B cell (primary cell): ENCODE results near the gene ARHGAP42. TPM values are rescaled to one million over a fixed set of nuclear protein-coding genes. Genes with fewer than 3 reads are reported as not detected.

Experiments used
- ATAC-seq: fragments of 200-7000 bp; cut with Tn5 transposase; one replicate; pipeline ENCODE4 v1.10.0; 2021; ENCODE audit warnings: low read depth, mild to moderate bottlenecking, moderate number of reproducible peaks, moderate library complexity
- CTCF ChIA-PET: fragments of 350-600 bp; sonication (Branson Sonifier 250); formaldehyde crosslinking; loops from one replicate; lab custom pipeline; 2021; ENCODE audit warnings: antibody characterized with exemption, inconsistent platforms; lab: Charles Lee
- POLR2A ChIA-PET: fragments of 350-600 bp; sonication (Branson Sonifier 250); formaldehyde crosslinking; loops from one replicate; lab custom pipeline; 2021; ENCODE audit warnings: antibody characterized with exemption; lab: Charles Lee
- DNase-seq: peaks from one replicate; pipeline ENCODE4 v3.0.0; 2013
- H2AFZ ChIP-seq: 2 replicates; pipeline ENCODE4 v1.6.1; 2012; ENCODE audit warnings: mild to moderate bottlenecking, low read depth, low read length; ENCODE audit not compliant: insufficient read depth, poor library complexity, severe bottlenecking
- H3K27ac ChIP-seq, 2 donors: 1 replicate in 1 of 2; 2 replicates in 1 of 2; pipeline ENCODE4 v1.5.1; 2012 to 2013; ENCODE audit warnings: low read length in 2 of 2, mild to moderate bottlenecking in 2 of 2, moderate library complexity in 1 of 2
- H3K27me3 ChIP-seq, 4 experiments: fragments of 200-600 bp in 1 of 4; sonication (generic) in 1 of 4; replicated peaks in 1 of 4; 1 replicate in 2 of 4; 2 replicates in 2 of 4; pipeline versions ENCODE4 v1.6.1 to v1.7.0; 2013 to 2016; ENCODE audit warnings: low read length in 3 of 4, mild to moderate bottlenecking in 2 of 4, mixed read lengths in 1 of 4, moderate library complexity in 1 of 4; ENCODE audit not compliant: insufficient read depth in 4 of 4, control insufficient read depth in 3 of 4; ENCODE audit errors: control extremely low read depth in 1 of 4
- H3K36me3 ChIP-seq, 2 experiments: replicated peaks in 1 of 2; 1 replicate in 1 of 2; 2 replicates in 1 of 2; pipeline versions ENCODE4 v1.6.1 to v1.7.1; 2013; ENCODE audit warnings: low read length in 1 of 2; ENCODE audit not compliant: insufficient read depth in 2 of 2, control insufficient read depth in 1 of 2; ENCODE audit errors: control extremely low read depth in 1 of 2, extremely low read depth in 1 of 2
- H3K4me1 ChIP-seq, 2 donors: fragments of 200-600 bp in 1 of 2; sonication (generic) in 1 of 2; 1 replicate in 1 of 2; 2 replicates in 1 of 2; pipeline versions ENCODE4 v1.5.1 to v1.6.1; 2013 to 2017; ENCODE audit warnings: low read length in 2 of 2; ENCODE audit not compliant: control insufficient read depth in 2 of 2, insufficient read depth in 2 of 2
- H3K4me2 ChIP-seq: replicated peaks from 2 replicates; pipeline ENCODE3; 2012; ENCODE audit warnings: mild to moderate bottlenecking, low read depth, low read length; ENCODE audit not compliant: poor library complexity, severe bottlenecking
- H3K4me3 ChIP-seq, 5 experiments: fragments of 200-600 bp in 1 of 5; sonication (generic) in 1 of 5; 1 replicate in 3 of 5; 2 replicates in 2 of 5; pipeline versions ENCODE4 v1.5.1 to v1.7.0; 2011 to 2016; ENCODE audit warnings: low read length in 4 of 5, mild to moderate bottlenecking in 4 of 5, low read depth in 2 of 5, control low read depth in 1 of 5, moderate library complexity in 1 of 5; ENCODE audit not compliant: insufficient read depth in 1 of 5; ENCODE audit errors: control extremely low read depth in 1 of 5, extremely low read depth in 1 of 5
- H3K79me2 ChIP-seq: fragments of 200-600 bp; sonication (generic); one replicate; pipeline ENCODE4 v1.6.0; 2016; ENCODE audit warnings: low read length; ENCODE audit not compliant: control insufficient read depth, insufficient read depth
- H3K9ac ChIP-seq: fragments of 200-600 bp; sonication (generic); 2 replicates; pipeline ENCODE4 v1.6.1; 2017; ENCODE audit warnings: mild to moderate bottlenecking, low read length, moderate library complexity
- H3K9me3 ChIP-seq, 3 donors: one replicate each; pipeline versions ENCODE4 v1.6.1 to v1.7.1; 2013; ENCODE audit warnings: low read length in 2 of 3; ENCODE audit not compliant: control insufficient read depth in 2 of 3, insufficient read depth in 1 of 3; ENCODE audit errors: control extremely low read depth in 1 of 3
- H4K20me1 ChIP-seq: 2 replicates; pipeline ENCODE4 v1.6.0; 2012; ENCODE audit warnings: mild to moderate bottlenecking, low read length; ENCODE audit not compliant: insufficient read depth, control insufficient read depth, poor library complexity, severe bottlenecking
- H3K27ac Mint-ChIP-seq: one replicate; pipeline ENCODE4 v1.8.0; 2021; ENCODE audit warnings: mixed read lengths
- H3K27me3 Mint-ChIP-seq: one replicate; pipeline ENCODE4 v1.8.0; 2021; ENCODE audit warnings: mixed read lengths
- H3K4me1 Mint-ChIP-seq: one replicate; pipeline ENCODE4 v1.8.0; 2021; ENCODE audit warnings: mixed read lengths
- H3K4me3 Mint-ChIP-seq: one replicate; pipeline ENCODE4 v1.8.0; 2021; ENCODE audit warnings: mixed read lengths
- H3K9me3 Mint-ChIP-seq: one replicate; pipeline ENCODE4 v1.8.0; 2022; ENCODE audit warnings: mixed read lengths; ENCODE audit not compliant: insufficient read depth
- CTCF ChIP-seq: fragments of 200-600 bp; IDR thresholded peaks from one replicate; pipeline ENCODE4 v1.8.0; 2022; ENCODE audit warnings: antibody characterized with exemption, mild to moderate bottlenecking
- EZH2 ChIP-seq: IDR thresholded peaks from 2 replicates; pipeline ENCODE4 v1.6.1; 2012; ENCODE audit warnings: borderline replicate concordance, low read depth, mild to moderate bottlenecking, moderate library complexity, low read length; ENCODE audit not compliant: insufficient read depth, poor library complexity, severe bottlenecking
- WGBS: methylation state at CpG from one replicate; pipeline ENCODE4 v1.1.5; 2013; ENCODE audit warnings: missing lambda C conversion rate; ENCODE audit not compliant: insufficient coverage; 5-methylcytosine and 5-hydroxymethylcytosine counted together
- intact Hi-C: fragments of 100-400 bp; cut with micrococcal nuclease; formaldehyde crosslinking; loops from one replicate; pipeline ENCODE4 v1.10.0; 2022
- polyA plus RNA-seq: library from polyadenylated mRNA; depleted of rRNA; stranded (reverse); fragments of >200 nt; gene quantifications from 2 replicates; pipeline ENCODE4 v1.2.3, GENCODE V29; 2012
- total RNA-seq, 2 donors: library from RNA; stranded (reverse); fragments of 120-200 nt in 1 of 2; gene quantifications; 1 replicate in 1 of 2; 2 replicates in 1 of 2; pipeline versions ENCODE4 v1.2.3 to v1.2.4, GENCODE V29; 2013 to 2022

ARHGAP42 gene
- total and polyA plus RNA-seq, 2 donors (not counting 1 experiment from before 2014, with no cell fraction given), result 3.8 to 4.9 TPM

- TF ChIP-seq CTCF (no peak), EZH2 (no peak)
- ChIA-PET CTCF (no interaction called here), POLR2A (no interaction called here)
- Histone ChIP-seq H2AFZ (no peak overlapping the region), H3K9me3 (no peaks in the 10 kb centered on the region), H3K79me2 (no peaks in the 10 kb centered on the region), H3K27ac (no peak overlapping the region), H3K9ac (no peak overlapping the region), H3K4me1 (no peaks in the 10 kb centered on the region), H3K27me3 (no peaks in the 10 kb centered on the region), H3K4me2 (no peak overlapping the region), H3K36me3 (no peaks in the 10 kb centered on the region), H3K4me3 (no peak overlapping the region), H4K20me1 (no peaks in the 10 kb centered on the region)
- Mint-ChIP-seq H3K4me3 (no peak overlapping the region), H3K27ac (no peak overlapping the region), H3K9me3 (no peaks in the 10 kb centered on the region), H3K4me1 (peaks cover 2% of the 10 kb centered on the region), H3K27me3 (peaks cover 6% of the 10 kb centered on the region)
- 77% methylated on average over 4 of the region's 6 CpGs for WGBS
- DNase-seq (no peak), ATAC-seq (no peak)
- intact Hi-C loops, result no loop called here
Measured at GRCh38 chr11:100667449-100667848, 19.6 kb upstream of the ARHGAP42 start.

- no CpG with 5 or more reads among the region's 2 CpGs for WGBS
- Histone ChIP-seq H3K27me3 (no peaks in the 10 kb centered on the region), H2AFZ (no peak overlapping the region), H3K9me3 (no peaks in the 10 kb centered on the region), H3K4me3 (no peak overlapping the region), H3K79me2 (no peaks in the 10 kb centered on the region), H3K9ac (no peak overlapping the region), H4K20me1 (no peaks in the 10 kb centered on the region), H3K4me1 (no peaks in the 10 kb centered on the region), H3K27ac (no peak overlapping the region), H3K36me3 (no peaks in the 10 kb centered on the region), H3K4me2 (no peak overlapping the region)
- peaks cover 6% of the 10 kb centered on the region for H3K27me3 Mint-ChIP-seq
- H3K27ac Mint-ChIP-seq, result no peak overlapping the region
- ATAC-seq (no peak), DNase-seq (no peak)
- ChIA-PET POLR2A (no interaction called here), CTCF (no interaction called here)
- TF ChIP-seq CTCF, result no peak
- TF ChIP-seq EZH2, result no peak
- no peaks in the 10 kb centered on the region for H3K9me3 Mint-ChIP-seq
- intact Hi-C loops, result no loop called here
- H3K4me1 Mint-ChIP-seq, result peaks cover 2% of the 10 kb centered on the region
- H3K4me3 Mint-ChIP-seq, result no peak overlapping the region
Measured at GRCh38 chr11:100670140-100670539, 16.9 kb upstream of the ARHGAP42 start.
